ENCODE data around the gene RAPGEF6. TPM values are rescaled to one million over a fixed set of nuclear protein-coding genes. Genes with fewer than 3 reads are reported as not detected.
A peak's percentile ranks its signal among the peaks of the same experiment; 100 is the strongest.
"Not testable (repeated sequence)": the region's sequence is repeated elsewhere in the genome, so short reads cannot be mapped to it uniquely, and the experiment has no call there.

The RAPGEF6 gene
- total RNA-seq, 2 donors from 2014 or later = 50.6 to 57.6 TPM

GRCh38 chr5:131634238-131634637, 791 bp downstream of the RAPGEF6 start:
- Mint-ChIP-seq H3K9me3 (no peaks in the 10 kb centered on the region), H3K27ac (peak overlapping the region; percentile 96)

GRCh38 chr5:131633830-131634229, 1.2 kb downstream of the RAPGEF6 start:
- H3K36me3 Mint-ChIP-seq (ENCODE audit: low read depth) = peaks cover 28% of the 10 kb centered on the region
- no peaks in the 10 kb centered on the region for H3K27me3 Mint-ChIP-seq
- ATAC-seq (replicated peaks) = no peak
- H3K4me3 Mint-ChIP-seq = no peak overlapping the region
- peaks cover 10% of the 10 kb centered on the region for H3K4me1 Mint-ChIP-seq
- H3K27ac Mint-ChIP-seq = peak overlapping the region; percentile 96
- H3K9me3 Mint-ChIP-seq = no peaks in the 10 kb centered on the region

More at GRCh38 chr5:131634238-131634637, 791 bp downstream of the RAPGEF6 start:
- no peak overlapping the region for H3K4me3 Mint-ChIP-seq
- peaks cover 24% of the 10 kb centered on the region for H3K36me3 Mint-ChIP-seq (ENCODE audit: low read depth)
- peaks cover 6% of the 10 kb centered on the region for H3K4me1 Mint-ChIP-seq
- no peak for ATAC-seq (replicated peaks)
- H3K27me3 Mint-ChIP-seq = no peaks in the 10 kb centered on the region

GRCh38 chr5:131630963-131631350, 4.1 kb downstream of the RAPGEF6 start:
- H3K27me3 Mint-ChIP-seq = no peaks in the 10 kb centered on the region
- H3K36me3 Mint-ChIP-seq (ENCODE audit: low read depth) = peaks cover 43% of the 10 kb centered on the region
- no peak for ATAC-seq (replicated peaks)
- peaks cover 28% of the 10 kb centered on the region for H3K4me1 Mint-ChIP-seq
- H3K4me3 Mint-ChIP-seq = no peak overlapping the region
- H3K27ac Mint-ChIP-seq = no peak overlapping the region
- H3K9me3 Mint-ChIP-seq = no peaks in the 10 kb centered on the region

- H3K36me3 Mint-ChIP-seq (ENCODE audit: low read depth) = peaks cover 47% of the 10 kb centered on the region
- peak overlapping the region; percentile 42 for H3K4me3 Mint-ChIP-seq
- H3K27ac Mint-ChIP-seq = no peak overlapping the region
- ATAC-seq (replicated peaks) = no peak
- H3K27me3 Mint-ChIP-seq = no peaks in the 10 kb centered on the region
- peaks cover 31% of the 10 kb centered on the region for H3K4me1 Mint-ChIP-seq
- no peaks in the 10 kb centered on the region for H3K9me3 Mint-ChIP-seq
Measured at GRCh38 chr5:131630208-131630962, 4.6 kb downstream of the RAPGEF6 start.

GRCh38 chr5:131628990-131629389, 6.0 kb downstream of the RAPGEF6 start:
- H3K9me3 Mint-ChIP-seq = no peaks in the 10 kb centered on the region
- ATAC-seq (replicated peaks) = peak; percentile 22
- H3K4me3 Mint-ChIP-seq = peak overlapping the region; percentile 42
- peaks cover 40% of the 10 kb centered on the region for H3K36me3 Mint-ChIP-seq (ENCODE audit: low read depth)
- no peaks in the 10 kb centered on the region for H3K27me3 Mint-ChIP-seq
- peaks cover 37% of the 10 kb centered on the region for H3K4me1 Mint-ChIP-seq
- H3K27ac Mint-ChIP-seq = peak overlapping the region; percentile 28

- H3K9me3 Mint-ChIP-seq = no peaks in the 10 kb centered on the region
- H3K27ac Mint-ChIP-seq = no peak overlapping the region
- H3K36me3 Mint-ChIP-seq (ENCODE audit: low read depth) = peaks cover 53% of the 10 kb centered on the region
- no peak overlapping the region for H3K4me3 Mint-ChIP-seq
- peaks cover 42% of the 10 kb centered on the region for H3K4me1 Mint-ChIP-seq
- ATAC-seq (replicated peaks) = no peak
- no peaks in the 10 kb centered on the region for H3K27me3 Mint-ChIP-seq
Measured at GRCh38 chr5:131627207-131627865, 7.7 kb downstream of the RAPGEF6 start.

GRCh38 chr5:131622633-131623032, 12.4 kb downstream of the RAPGEF6 start:
- Mint-ChIP-seq H3K36me3 (ENCODE audit: low read depth) (peaks cover 72% of the 10 kb centered on the region), H3K9me3 (no peaks in the 10 kb centered on the region), H3K4me3 (no peak overlapping the region), H3K27ac (no peak overlapping the region), H3K27me3 (no peaks in the 10 kb centered on the region), H3K4me1 (peaks cover 50% of the 10 kb centered on the region)
- no peak for ATAC-seq (replicated peaks)

- H3K36me3 Mint-ChIP-seq (ENCODE audit: low read depth) = peaks cover 72% of the 10 kb centered on the region
- not testable (repeated sequence) for H3K4me3 Mint-ChIP-seq; H3K27me3 Mint-ChIP-seq; H3K27ac Mint-ChIP-seq; ATAC-seq (replicated peaks); H3K9me3 Mint-ChIP-seq
- peaks cover 48% of the 10 kb centered on the region for H3K4me1 Mint-ChIP-seq
Measured at GRCh38 chr5:131621164-131621563, 13.9 kb downstream of the RAPGEF6 start.

GRCh38 chr5:131619102-131619501, 15.9 kb downstream of the RAPGEF6 start:
- Mint-ChIP-seq H3K4me3 (no peak overlapping the region), H3K36me3 (ENCODE audit: low read depth) (peaks cover 60% of the 10 kb centered on the region), H3K27ac (no peak overlapping the region), H3K4me1 (peaks cover 43% of the 10 kb centered on the region), H3K27me3 (no peaks in the 10 kb centered on the region), H3K9me3 (no peaks in the 10 kb centered on the region)
- no peak for ATAC-seq (replicated peaks)

- H3K27ac Mint-ChIP-seq = no peak overlapping the region
- no peaks in the 10 kb centered on the region for H3K27me3 Mint-ChIP-seq
- H3K9me3 Mint-ChIP-seq = no peaks in the 10 kb centered on the region
- H3K36me3 Mint-ChIP-seq (ENCODE audit: low read depth) = peaks cover 47% of the 10 kb centered on the region
- ATAC-seq (replicated peaks) = no peak
- no peak overlapping the region for H3K4me3 Mint-ChIP-seq
- H3K4me1 Mint-ChIP-seq = peaks cover 37% of the 10 kb centered on the region
Measured at GRCh38 chr5:131617140-131617822, 17.7 kb downstream of the RAPGEF6 start.

GRCh38 chr5:131615957-131616356, 19.1 kb downstream of the RAPGEF6 start:
- Mint-ChIP-seq H3K4me3 (no peak overlapping the region), H3K4me1 (peaks cover 28% of the 10 kb centered on the region)

GRCh38 chr5:131613423-131613822, 21.6 kb downstream of the RAPGEF6 start:
- Mint-ChIP-seq H3K27ac (no peak overlapping the region), H3K4me3 (no peak overlapping the region), H3K27me3 (no peaks in the 10 kb centered on the region), H3K9me3 (no peaks in the 10 kb centered on the region), H3K4me1 (peaks cover 29% of the 10 kb centered on the region), H3K36me3 (ENCODE audit: low read depth) (peaks cover 19% of the 10 kb centered on the region)
- ATAC-seq (replicated peaks) = no peak

More at GRCh38 chr5:131615957-131616356, 19.1 kb downstream of the RAPGEF6 start:
- H3K9me3 Mint-ChIP-seq = no peaks in the 10 kb centered on the region
- peak overlapping the region; percentile 36 for H3K27ac Mint-ChIP-seq
- no peaks in the 10 kb centered on the region for H3K27me3 Mint-ChIP-seq
- ATAC-seq (replicated peaks) = no peak
- peaks cover 35% of the 10 kb centered on the region for H3K36me3 Mint-ChIP-seq (ENCODE audit: low read depth)

GRCh38 chr5:131611064-131611381, 24.0 kb downstream of the RAPGEF6 start:
- H3K4me1 Mint-ChIP-seq = peaks cover 28% of the 10 kb centered on the region
- no peak overlapping the region for H3K4me3 Mint-ChIP-seq
- H3K27ac Mint-ChIP-seq = no peak overlapping the region
- no peaks in the 10 kb centered on the region for H3K27me3 Mint-ChIP-seq
- no peak for ATAC-seq (replicated peaks)
- H3K36me3 Mint-ChIP-seq (ENCODE audit: low read depth) = peaks cover 5% of the 10 kb centered on the region
- no peaks in the 10 kb centered on the region for H3K9me3 Mint-ChIP-seq

- ATAC-seq (replicated peaks) = no peak
- Mint-ChIP-seq H3K27me3 (no peaks in the 10 kb centered on the region), H3K36me3 (ENCODE audit: low read depth) (peaks cover 5% of the 10 kb centered on the region), H3K9me3 (no peaks in the 10 kb centered on the region), H3K27ac (no peak overlapping the region), H3K4me3 (no peak overlapping the region), H3K4me1 (peaks cover 26% of the 10 kb centered on the region)
Measured at GRCh38 chr5:131610198-131611063, 24.6 kb downstream of the RAPGEF6 start.
